Suppressor macrophage treated with lipopolysaccharide for 4 hours (primary cell): ENCODE results near the gene BEND5.

Experiments used
- DNase-seq: peaks from one replicate; pipeline ENCODE4 v3.0.0-alpha.2; 2020

The BEND5 gene

GRCh38 chr1:48776393-48777218 lies at the start of gene BEND5:
BEND5 (minus strand) TSS chr1:48776891; CDS start chr1:48776831, 60 bp downstream.
- DNase-seq: peak; percentile 22

DNA sequence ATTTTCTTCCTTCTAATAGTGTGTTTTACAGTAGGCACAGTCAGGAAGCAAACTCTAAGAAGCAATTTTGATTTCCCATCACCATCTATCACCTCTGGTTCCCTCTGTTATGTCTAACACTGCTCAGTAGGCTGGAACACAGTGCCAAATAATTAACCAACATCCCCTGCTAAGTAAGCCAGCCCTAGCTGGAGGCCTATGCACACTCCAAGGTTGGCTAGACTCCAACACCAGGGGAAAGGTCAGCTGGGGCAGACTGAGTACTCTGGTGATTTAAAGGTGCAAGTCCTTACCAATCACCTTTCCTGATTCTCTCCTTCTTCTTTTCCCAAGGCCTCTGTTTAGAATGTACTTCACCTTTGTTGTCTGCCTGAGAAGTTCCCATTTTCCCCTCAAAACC lies 46.5 kb upstream of the BEND5 start:
- no peak for DNase-seq

DNA sequence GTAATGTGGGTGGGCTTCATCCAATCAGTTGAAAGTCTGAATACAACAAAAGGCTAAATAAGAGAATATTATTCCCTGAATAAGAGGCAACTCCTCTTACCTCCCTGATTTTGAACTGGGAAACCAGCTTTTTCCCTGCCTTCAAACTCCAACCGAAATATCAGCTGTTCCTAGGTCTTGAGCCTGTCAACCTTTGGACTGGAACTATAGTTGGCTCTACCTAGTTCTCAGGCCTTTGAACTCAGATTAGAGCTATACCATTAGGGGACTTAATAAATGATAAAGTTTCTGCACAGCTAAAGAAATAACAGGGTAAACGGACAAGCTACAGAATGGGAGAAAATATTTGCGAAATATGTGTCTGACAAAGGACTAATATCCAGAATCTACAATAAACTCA lies 43.8 kb upstream of the BEND5 start:
- no peak for DNase-seq

GRCh38 chr1:48817505-48818114 lies 40.9 kb upstream of the BEND5 start:
- peak; percentile 73 for DNase-seq

- DNase-seq: no peak
These were observed 34.0 kb upstream of the BEND5 start for GRCh38 chr1:48810740-48811139.

GRCh38 chr1:48808496-48808895 lies 31.8 kb upstream of the BEND5 start:
- DNase-seq: no peak

DNA sequence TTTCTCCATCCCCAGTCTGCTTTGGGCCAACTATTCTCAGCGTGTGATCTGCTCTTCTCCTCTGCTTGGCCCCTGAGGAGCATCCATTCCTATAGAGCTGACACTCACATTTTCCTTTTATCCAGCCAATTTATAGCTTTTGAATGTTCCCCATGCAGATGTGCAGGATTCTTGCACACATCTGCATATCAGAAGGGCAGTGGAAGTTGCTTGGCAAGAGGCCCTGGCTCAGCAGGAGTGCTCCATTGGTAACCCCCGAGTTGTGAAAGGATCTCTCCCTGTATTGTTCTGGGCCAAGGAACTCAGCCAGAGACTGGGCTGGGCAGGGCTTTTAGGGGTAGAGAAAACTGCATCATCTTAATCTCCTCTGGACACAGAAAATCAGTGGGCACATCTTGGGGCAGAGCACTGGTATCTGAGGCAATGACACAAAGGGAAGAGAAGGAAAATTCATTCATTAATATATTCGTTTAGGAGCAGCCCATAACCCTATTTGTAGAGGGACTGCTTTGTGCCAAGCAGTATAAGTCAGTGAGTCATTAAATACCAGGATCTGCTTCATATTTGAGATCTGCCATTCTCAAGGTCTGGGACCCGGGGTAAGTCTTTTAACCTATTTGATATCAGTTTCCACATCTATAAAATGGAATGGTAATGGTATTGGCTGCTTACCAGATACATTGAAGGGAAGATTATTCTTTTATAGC lies 31.0 kb upstream of the BEND5 start:
- DNase-seq: no peak

- DNase-seq: peak; percentile 6
These were observed 26.8 kb upstream of the BEND5 start for GRCh38 chr1:48803474-48803873.

GRCh38 chr1:48794816-48795215 lies 18.1 kb upstream of the BEND5 start:
- peak; percentile 22 for DNase-seq

- DNase-seq: no peak
These were observed 17.2 kb upstream of the BEND5 start for GRCh38 chr1:48793863-48794262.

DNA sequence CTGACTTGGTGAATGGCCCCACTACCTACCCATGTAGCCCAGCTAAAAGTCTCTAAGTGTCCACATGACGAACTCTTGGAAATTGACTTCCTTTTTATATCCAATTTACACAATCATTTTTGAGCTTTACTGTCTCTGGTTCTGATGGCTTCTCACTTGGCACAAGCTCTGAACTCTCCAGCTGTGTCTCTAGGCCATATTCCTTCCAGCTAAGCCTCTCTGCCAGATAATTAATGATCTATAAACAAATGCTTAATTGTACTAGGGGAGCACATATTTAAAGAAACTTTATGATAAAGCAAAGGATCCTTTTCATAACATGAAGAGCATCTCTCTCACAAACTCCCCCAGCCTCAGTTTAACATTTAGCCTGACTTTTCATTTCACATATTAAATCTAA lies 16.3 kb upstream of the BEND5 start:
- DNase-seq: no peak

GRCh38 chr1:48790397-48790796 lies 13.7 kb upstream of the BEND5 start:
- peak; percentile 19 for DNase-seq

DNA sequence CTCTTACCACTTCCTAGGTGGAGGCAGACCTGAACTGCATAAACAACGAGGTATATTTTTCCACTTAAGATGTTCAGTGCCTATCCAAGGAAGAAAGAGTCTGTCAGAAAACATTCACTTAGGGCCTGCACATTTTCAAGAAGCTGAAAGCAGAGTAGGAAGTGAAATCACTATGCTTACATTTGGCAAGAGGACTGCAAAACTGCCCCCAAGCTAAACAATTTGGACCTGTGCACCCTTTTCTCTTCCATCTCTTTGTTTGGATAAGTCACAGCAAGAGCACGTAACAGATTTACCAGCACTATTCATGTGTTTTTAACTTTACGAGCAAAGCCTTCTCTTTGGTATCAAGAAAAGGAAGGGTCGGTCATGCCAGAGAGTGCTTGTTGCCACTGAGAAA lies 13.2 kb upstream of the BEND5 start:
- peak; percentile 12 for DNase-seq

DNA sequence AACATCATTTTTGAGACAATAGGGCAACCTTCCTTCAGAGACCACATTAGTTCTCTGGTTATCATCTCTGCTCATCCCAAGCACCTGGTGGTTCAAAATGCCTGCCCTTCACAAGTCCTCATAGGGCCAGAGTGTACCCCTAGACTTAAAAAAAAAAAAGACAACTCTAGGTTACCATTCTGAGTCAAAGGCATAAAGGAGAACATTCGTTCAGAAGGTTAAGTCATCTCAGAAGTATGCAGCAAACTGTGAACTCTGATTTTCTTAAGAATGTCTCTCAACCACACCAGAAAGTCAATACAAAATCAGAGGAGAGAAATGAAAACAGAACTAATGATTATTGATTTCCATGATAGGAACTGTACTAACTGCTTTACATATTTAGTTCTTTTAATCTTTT lies 9.2 kb upstream of the BEND5 start:
- no peak for DNase-seq

DNA sequence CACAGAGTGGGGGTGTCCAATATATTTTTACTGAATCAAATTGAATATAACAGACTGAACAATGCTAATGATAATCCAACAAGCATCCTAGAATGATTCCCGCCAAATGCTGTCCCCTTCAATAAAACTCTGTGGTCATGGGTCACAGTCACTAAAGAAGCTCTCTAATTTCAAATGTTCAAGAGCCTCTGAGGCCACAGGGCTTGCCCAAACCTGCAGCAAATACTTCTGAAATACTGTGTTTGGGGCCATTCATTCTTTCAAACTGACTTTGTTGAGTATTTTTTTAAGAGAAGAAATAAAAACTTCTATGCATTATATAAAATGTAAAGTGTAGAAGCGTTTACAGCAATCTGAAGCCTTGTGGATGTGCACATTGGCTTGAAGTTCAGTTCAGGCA lies 7.6 kb upstream of the BEND5 start:
- no peak for DNase-seq

GRCh38 chr1:48777219-48777895 lies 666 bp upstream of the BEND5 start:
- DNase-seq: no peak

- DNase-seq: no peak
These were observed 779 bp downstream of the BEND5 start for GRCh38 chr1:48775831-48776392.

DNA sequence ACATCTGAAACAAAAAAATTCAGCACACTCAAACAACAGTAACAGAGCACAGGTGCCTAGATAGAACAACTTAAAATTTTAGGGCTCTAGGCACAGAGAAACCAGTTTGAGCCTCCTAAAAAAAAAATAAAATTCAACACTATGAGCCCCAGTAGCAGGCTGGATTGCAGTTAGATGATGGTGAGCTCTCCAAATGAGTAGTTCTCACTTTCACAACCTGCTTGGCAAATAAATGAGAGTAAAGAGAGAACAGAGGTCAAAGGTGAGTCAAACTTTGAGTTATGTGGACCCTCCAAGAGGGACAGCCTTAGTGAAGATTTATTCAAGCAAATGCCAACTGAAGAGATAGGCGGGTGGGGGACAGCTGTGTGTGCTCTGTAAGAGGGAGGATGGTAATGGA lies 3.6 kb downstream of the BEND5 start:
- DNase-seq: no peak

DNA sequence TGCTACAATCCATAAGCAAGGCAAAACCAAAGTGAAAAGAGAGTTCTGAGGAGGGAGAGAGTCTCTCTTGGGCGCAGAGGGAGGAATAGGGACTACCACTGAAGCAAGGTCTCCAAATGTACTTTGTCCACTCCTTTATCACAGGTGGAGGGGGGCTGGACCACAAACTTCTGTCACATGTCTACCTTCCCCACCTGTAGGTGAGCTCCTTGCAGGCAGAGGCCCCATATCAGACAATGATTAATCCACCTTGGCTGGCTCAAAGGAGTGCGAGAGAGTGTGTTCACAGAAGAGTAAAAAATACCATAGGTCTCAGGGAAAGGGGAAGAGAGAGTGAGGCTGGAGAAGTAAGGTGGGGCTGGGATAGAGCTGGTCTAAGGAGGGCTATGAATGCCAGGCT lies 4.5 kb downstream of the BEND5 start:
- no peak for DNase-seq

- DNase-seq: no peak
These were observed 5.1 kb downstream of the BEND5 start for GRCh38 chr1:48771561-48771960.

GRCh38 chr1:48767975-48768510 lies 8.6 kb downstream of the BEND5 start:
- DNase-seq: peak; percentile 52

DNA sequence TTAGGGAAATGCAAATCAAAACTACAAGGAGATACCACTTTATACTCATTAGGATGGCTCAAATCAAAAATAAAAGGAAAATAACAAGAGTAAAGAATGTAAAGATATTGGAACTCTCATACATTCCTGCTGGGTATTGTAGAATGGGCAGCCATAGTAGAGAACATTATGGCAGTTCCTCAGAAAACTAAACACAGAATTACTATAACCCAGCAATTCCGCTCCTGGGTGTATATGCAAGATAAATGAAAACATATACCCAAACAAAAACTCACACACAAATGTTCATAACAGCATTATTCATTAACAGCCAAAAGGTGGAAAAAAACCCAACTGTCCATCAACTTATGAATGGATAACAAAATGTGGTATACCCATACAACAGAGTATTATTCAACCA lies 11.4 kb downstream of the BEND5 start:
- DNase-seq: no peak

GRCh38 chr1:48761986-48762385 lies 14.7 kb downstream of the BEND5 start:
- no peak for DNase-seq
